Endodermal cell (in vitro differentiated cells): ENCODE results near the gene TKTL1. TPM values are rescaled to one million over a fixed set of nuclear protein-coding genes. Genes with fewer than 3 reads are reported as not detected.

ENCODE experiments used
- DNase-seq: peaks from one replicate; pipeline ENCODE4 v3.0.0-alpha.2; 2017
- H3K27ac ChIP-seq: 2 replicates; pipeline ENCODE4 v1.5.1; 2013; ENCODE audit warnings: mild to moderate bottlenecking, low read depth, low read length, moderate library complexity
- H3K27me3 ChIP-seq: 2 replicates; pipeline ENCODE4 v1.6.1; 2013; ENCODE audit warnings: mild to moderate bottlenecking, low read length, moderate library complexity; ENCODE audit not compliant: insufficient read depth, control insufficient read depth, poor library complexity, severe bottlenecking
- H3K36me3 ChIP-seq: 2 replicates; pipeline ENCODE4 v1.7.0; 2013; ENCODE audit warnings: mild to moderate bottlenecking, low read length, moderate library complexity; ENCODE audit not compliant: control insufficient read depth, insufficient read depth
- H3K4me1 ChIP-seq: one replicate; pipeline ENCODE4 v1.7.0; 2013; ENCODE audit warnings: low read length; ENCODE audit not compliant: control insufficient read depth, insufficient read depth
- H3K4me3 ChIP-seq: 2 replicates; pipeline ENCODE4 v1.5.1; 2013; ENCODE audit warnings: mild to moderate bottlenecking, low read length, moderate library complexity
- H3K9ac ChIP-seq: 2 replicates; pipeline ENCODE4 v1.6.1; 2013; ENCODE audit warnings: mild to moderate bottlenecking, low read length, moderate library complexity; ENCODE audit not compliant: poor library complexity, severe bottlenecking; ENCODE audit errors: extremely low read depth
- H3K9me3 ChIP-seq: 2 replicates; pipeline ENCODE4 v1.6.1; 2013; ENCODE audit warnings: mild to moderate bottlenecking, low read length, moderate library complexity; ENCODE audit not compliant: control insufficient read depth
- H3K27ac Mint-ChIP-seq: 2 replicates; pipeline ENCODE4 v1.8.0; 2020; ENCODE audit warnings: mixed read lengths
- H3K27me3 Mint-ChIP-seq: 2 replicates; pipeline ENCODE4 v1.8.0; 2021; ENCODE audit warnings: mild to moderate bottlenecking, mixed read lengths; ENCODE audit not compliant: insufficient read depth
- H3K36me3 Mint-ChIP-seq: 2 replicates; pipeline ENCODE4 v1.8.0; 2020; ENCODE audit warnings: low read depth, mixed read lengths
- H3K4me1 Mint-ChIP-seq: 2 replicates; pipeline ENCODE4 v1.8.0; 2020; ENCODE audit warnings: mixed read lengths
- H3K4me3 Mint-ChIP-seq: 2 replicates; pipeline ENCODE4 v1.8.0; 2020; ENCODE audit warnings: mild to moderate bottlenecking, moderate library complexity, mixed read lengths
- H3K9me3 Mint-ChIP-seq: 2 replicates; pipeline ENCODE4 v1.8.0; 2020; ENCODE audit warnings: mild to moderate bottlenecking, mixed read lengths
- CTCF ChIP-seq: fragments of 200-600 bp; sonication (generic); conservative IDR thresholded peaks from 2 replicates; pipeline ENCODE4 v1.5.0; 2021; ENCODE audit warnings: antibody characterized with exemption, mild to moderate bottlenecking
- WGBS, 2 experiments: methylation state at CpG; one replicate each; pipeline versions ENCODE4 v1.1.5 to v1.1.7; 2013; ENCODE audit warnings: missing lambda C conversion rate in 2 of 2, mixed read lengths in 1 of 2; ENCODE audit not compliant: insufficient coverage in 1 of 2, insufficient read length in 1 of 2; 5-methylcytosine and 5-hydroxymethylcytosine counted together
- total RNA-seq, 2 donors: library from RNA; stranded (reverse); fragmentation: NEBNext Ultra II Directional in 1 of 2; extraction: Animal tissue kit (Norgen Biotek cat#: 25700) in 1 of 2; gene quantifications; 2 replicates in 1 of 2; 3 replicates in 1 of 2; pipeline ENCODE4 v1.2.1, GENCODE V29; 2021

Gene TKTL1
- total RNA-seq, 2 donors from 2014 or later = not detected

DNA sequence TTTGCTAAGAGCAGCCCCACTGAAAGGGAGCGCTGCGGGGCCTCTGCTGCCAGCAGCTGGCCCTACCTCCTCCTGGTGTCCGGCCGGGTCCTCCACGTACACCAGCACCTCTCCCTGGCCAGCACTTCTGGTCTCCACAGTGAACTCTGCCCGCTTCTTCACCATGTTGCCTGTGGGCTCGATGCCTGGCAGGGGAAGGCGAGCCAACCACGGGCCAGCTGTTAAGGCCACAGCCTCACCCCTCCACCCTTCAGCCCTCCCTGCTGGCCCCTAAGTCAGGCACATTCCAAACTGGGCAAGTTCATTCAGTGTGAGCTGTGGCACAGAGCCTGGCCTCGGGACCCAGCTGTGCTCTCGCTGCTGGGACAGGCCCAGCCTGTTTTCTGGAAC lies 71.1 kb downstream of the TKTL1 start:
- Histone ChIP-seq H3K27me3 (no peaks in the 10 kb centered on the region), H3K9ac (no peak overlapping the region), H3K4me3 (peak overlapping the region; percentile 92), H3K27ac (no peak overlapping the region), H3K4me1 (no peaks in the 10 kb centered on the region), H3K9me3 (no peaks in the 10 kb centered on the region), H3K36me3 (peaks cover 71% of the 10 kb centered on the region)
- H3K4me1 Mint-ChIP-seq = no peaks in the 10 kb centered on the region
- 92 to 94% methylated on average over 2 to 11 of the region's 11 CpGs for WGBS, 2 experiments
- DNase-seq = no peak
- H3K36me3 Mint-ChIP-seq = peaks cover 38% of the 10 kb centered on the region
- peak overlapping the region; percentile 72 for H3K27ac Mint-ChIP-seq
- H3K27me3 Mint-ChIP-seq = no peaks in the 10 kb centered on the region
- no peak for TF ChIP-seq CTCF
- no peak overlapping the region for H3K4me3 Mint-ChIP-seq
- peaks cover 49% of the 10 kb centered on the region for H3K9me3 Mint-ChIP-seq

DNA sequence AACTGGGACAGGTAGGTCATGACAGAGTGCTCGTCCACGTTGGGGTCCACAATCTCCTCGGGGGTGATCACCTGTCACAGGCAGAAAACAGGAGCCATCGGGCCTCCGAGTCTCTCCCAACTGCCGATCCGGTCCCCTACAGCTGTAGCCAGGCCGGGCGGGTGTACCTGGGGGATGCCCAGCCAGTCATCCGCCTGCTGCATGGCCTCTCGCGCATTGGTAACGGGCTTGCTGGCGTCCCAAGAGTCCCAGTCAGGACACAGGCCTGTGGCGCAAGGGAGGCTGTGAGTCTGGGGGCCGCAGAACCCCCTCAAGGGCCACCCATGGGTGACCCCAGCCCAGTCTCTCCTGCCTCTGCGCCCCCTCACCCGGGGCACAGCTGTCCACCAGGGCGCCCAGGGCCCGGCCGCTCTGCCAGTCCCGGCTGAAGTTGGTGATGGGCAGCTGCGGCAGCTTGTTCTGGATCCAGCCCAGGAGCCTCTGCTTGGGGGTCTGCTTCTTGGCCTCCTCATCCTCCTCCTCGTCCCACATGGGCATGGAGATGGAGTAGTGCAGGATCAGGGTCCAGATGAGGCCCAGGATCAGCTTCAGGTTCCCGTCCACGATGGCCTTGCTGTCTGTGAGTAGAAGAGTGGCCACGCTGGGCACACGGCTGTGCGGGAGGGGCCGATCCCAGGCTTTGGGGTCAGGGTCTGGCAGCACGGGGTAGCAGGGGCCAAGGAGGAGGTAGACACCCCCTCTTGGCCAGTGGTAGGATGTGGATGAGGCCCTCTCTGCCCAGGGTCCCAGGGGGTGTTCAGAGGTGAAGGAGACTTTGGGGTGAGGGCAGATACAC lies 72.1 kb downstream of the TKTL1 start:
- no peak for DNase-seq
- Mint-ChIP-seq H3K4me3 (peak overlapping the region; percentile 92), H3K27ac (peak overlapping the region; percentile 66), H3K9me3 (peaks cover 48% of the 10 kb centered on the region), H3K4me1 (no peaks in the 10 kb centered on the region), H3K27me3 (peaks cover 5% of the 10 kb centered on the region), H3K36me3 (peaks cover 34% of the 10 kb centered on the region)
- Histone ChIP-seq H3K9me3 (no peaks in the 10 kb centered on the region), H3K36me3 (peaks cover 61% of the 10 kb centered on the region), H3K4me1 (no peaks in the 10 kb centered on the region), H3K4me3 (peak overlapping the region; percentile 92), H3K9ac (no peak overlapping the region), H3K27ac (no peak overlapping the region), H3K27me3 (no peaks in the 10 kb centered on the region)
- TF ChIP-seq CTCF = no peak
- WGBS, 2 experiments = 78 to 93% methylated on average over 5 to 31 of the region's 31 CpGs

DNA sequence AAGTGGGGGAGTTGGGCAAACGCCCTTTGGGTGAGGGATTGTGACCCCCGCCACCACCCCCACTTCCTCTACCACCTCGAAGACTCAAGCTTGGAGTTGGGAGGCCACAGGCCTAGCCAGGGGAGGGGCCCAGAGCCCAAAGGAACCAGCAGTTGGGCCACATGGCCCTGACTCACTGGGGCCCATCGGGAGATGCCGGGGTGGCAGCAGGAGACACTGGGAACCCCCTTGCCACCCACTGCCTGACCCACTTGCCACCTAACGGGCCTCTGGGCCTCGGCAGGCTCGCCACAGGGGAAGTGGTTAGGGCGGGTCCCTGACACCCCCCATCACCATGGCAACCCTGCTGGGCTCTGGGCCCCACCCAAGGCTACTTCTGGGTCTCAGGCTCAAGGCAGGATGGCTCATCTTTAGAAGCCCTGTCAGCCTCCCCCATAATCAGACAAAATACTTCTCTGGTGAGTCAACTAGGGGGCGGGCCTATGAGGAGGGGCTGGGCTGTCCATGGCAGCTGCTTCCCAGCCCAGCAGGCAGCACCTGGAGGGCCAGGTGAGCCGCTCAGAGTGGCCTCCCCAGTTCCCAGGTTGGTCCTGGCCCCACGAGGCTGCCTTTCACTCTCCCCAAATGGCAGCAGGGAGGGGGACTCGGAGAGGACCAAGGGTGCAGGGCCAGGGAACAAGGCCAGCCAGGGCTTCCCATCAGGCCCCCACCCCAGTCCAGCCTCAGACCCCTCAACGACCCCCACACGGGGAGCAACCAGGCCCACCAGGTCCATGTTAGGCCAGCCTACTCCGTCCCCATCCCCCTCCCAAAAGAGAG lies 73.2 kb downstream of the TKTL1 start:
- Mint-ChIP-seq H3K4me1 (no peaks in the 10 kb centered on the region), H3K9me3 (peaks cover 50% of the 10 kb centered on the region), H3K27me3 (peaks cover 5% of the 10 kb centered on the region), H3K4me3 (peak overlapping the region; percentile 92), H3K27ac (no peak overlapping the region), H3K36me3 (peaks cover 27% of the 10 kb centered on the region)
- Histone ChIP-seq H3K9me3 (no peaks in the 10 kb centered on the region), H3K9ac (peak overlapping the region; percentile 96), H3K27ac (peak overlapping the region; percentile 90), H3K4me3 (peak overlapping the region; percentile 92), H3K27me3 (no peaks in the 10 kb centered on the region), H3K4me1 (no peaks in the 10 kb centered on the region), H3K36me3 (peaks cover 54% of the 10 kb centered on the region)
- peak; percentile 78 for DNase-seq
- TF ChIP-seq CTCF = no peak
- 0 to 24% methylated on average over 1 to 10 of the region's 16 CpGs for WGBS, 2 experiments
